ENCODE measurements around the gene SLC10A7.

SLC10A7 gene

GRCh38 chr4:146522098-146522868, 543 bp upstream of the SLC10A7 start:
- H3K27ac ChIP-seq (ENCODE audit: low read depth, low read length): peak overlapping the region; percentile 58
- no peaks in the 10 kb centered on the region for H3K9me3 ChIP-seq (ENCODE audit: control insufficient read depth in 1 of 2, low read length in 2 of 2)
- peaks cover 16 to 18% of the 10 kb centered on the region in 2 donors for H3K4me1 ChIP-seq (ENCODE audit: control insufficient read depth in 1 of 2, insufficient read depth in 2 of 2, low read length in 2 of 2)
- H3K9ac ChIP-seq (ENCODE audit: low read depth in 1 of 2, low read length in 2 of 2): peak overlapping the region; percentile 93 to 97
- no peaks in the 10 kb centered on the region for H3K36me3 ChIP-seq (ENCODE audit: control insufficient read depth in 1 of 2, insufficient read depth in 2 of 2, low read length in 2 of 2)
- peak overlapping the region; percentile 95 to 98 for H3K4me3 ChIP-seq (ENCODE audit: low read depth in 1 of 2, low read length in 2 of 2)
- H3K27me3 ChIP-seq (ENCODE audit: control insufficient read depth in 1 of 2, insufficient read depth in 2 of 2, low read length in 2 of 2): no peaks in the 10 kb centered on the region

GRCh38 chr4:146520896-146521540, 722 bp downstream of the SLC10A7 start:
- H3K4me1 ChIP-seq (ENCODE audit: control insufficient read depth in 1 of 2, insufficient read depth in 2 of 2, low read length in 2 of 2): peaks cover 16 to 18% of the 10 kb centered on the region in 2 donors
- H3K36me3 ChIP-seq (ENCODE audit: control insufficient read depth in 1 of 2, insufficient read depth in 2 of 2, low read length in 2 of 2): no peaks in the 10 kb centered on the region
- peak overlapping the region; percentile 58 for H3K27ac ChIP-seq (ENCODE audit: low read depth, low read length)
- peak overlapping the region; percentile 95 to 98 for H3K4me3 ChIP-seq (ENCODE audit: low read depth in 1 of 2, low read length in 2 of 2)
- H3K9me3 ChIP-seq (ENCODE audit: control insufficient read depth in 1 of 2, low read length in 2 of 2): no peaks in the 10 kb centered on the region
- no peaks in the 10 kb centered on the region for H3K27me3 ChIP-seq (ENCODE audit: control insufficient read depth in 1 of 2, insufficient read depth in 2 of 2, low read length in 2 of 2)
- H3K9ac ChIP-seq (ENCODE audit: low read depth in 1 of 2, low read length in 2 of 2): peak overlapping the region; percentile 93 to 97

- H3K36me3 ChIP-seq (ENCODE audit: control insufficient read depth in 1 of 2, insufficient read depth in 2 of 2, low read length in 2 of 2): peaks cover 0 to 3% of the 10 kb centered on the region in 2 donors
- H3K4me1 ChIP-seq (ENCODE audit: control insufficient read depth in 1 of 2, insufficient read depth in 2 of 2, low read length in 2 of 2): peaks cover under 1 to 1% of the 10 kb centered on the region in 2 donors
- H3K27ac ChIP-seq (ENCODE audit: low read depth, low read length): no peak overlapping the region
- no peak overlapping the region for H3K4me3 ChIP-seq (ENCODE audit: low read depth in 1 of 2, low read length in 2 of 2)
- no peak overlapping the region for H3K9ac ChIP-seq (ENCODE audit: low read depth in 1 of 2, low read length in 2 of 2)
- H3K9me3 ChIP-seq (ENCODE audit: control insufficient read depth in 1 of 2, low read length in 2 of 2): no peaks in the 10 kb centered on the region
- no peaks in the 10 kb centered on the region for H3K27me3 ChIP-seq (ENCODE audit: control insufficient read depth in 1 of 2, insufficient read depth in 2 of 2, low read length in 2 of 2)
Observed at GRCh38 chr4:146514651-146515357, 6.9 kb downstream of the SLC10A7 start.

GRCh38 chr4:146513548-146513947, 8.2 kb downstream of the SLC10A7 start:
- H3K4me3 ChIP-seq (ENCODE audit: low read depth in 1 of 2, low read length in 2 of 2): no peak overlapping the region
- no peaks in the 10 kb centered on the region for H3K9me3 ChIP-seq (ENCODE audit: control insufficient read depth in 1 of 2, low read length in 2 of 2)
- H3K4me1 ChIP-seq (ENCODE audit: control insufficient read depth in 1 of 2, insufficient read depth in 2 of 2, low read length in 2 of 2): no peaks in the 10 kb centered on the region
- H3K9ac ChIP-seq (ENCODE audit: low read depth in 1 of 2, low read length in 2 of 2): no peak overlapping the region
- H3K27me3 ChIP-seq (ENCODE audit: control insufficient read depth in 1 of 2, insufficient read depth in 2 of 2, low read length in 2 of 2): no peaks in the 10 kb centered on the region
- peaks cover 0 to 3% of the 10 kb centered on the region in 2 donors for H3K36me3 ChIP-seq (ENCODE audit: control insufficient read depth in 1 of 2, insufficient read depth in 2 of 2, low read length in 2 of 2)
- H3K27ac ChIP-seq (ENCODE audit: low read depth, low read length): no peak overlapping the region

- H3K4me3 ChIP-seq (ENCODE audit: low read depth in 1 of 2, low read length in 2 of 2): no peak overlapping the region
- peaks cover 0 to 3% of the 10 kb centered on the region in 2 donors for H3K36me3 ChIP-seq (ENCODE audit: control insufficient read depth in 1 of 2, insufficient read depth in 2 of 2, low read length in 2 of 2)
- H3K27me3 ChIP-seq (ENCODE audit: control insufficient read depth in 1 of 2, insufficient read depth in 2 of 2, low read length in 2 of 2): no peaks in the 10 kb centered on the region
- no peaks in the 10 kb centered on the region for H3K9me3 ChIP-seq (ENCODE audit: control insufficient read depth in 1 of 2, low read length in 2 of 2)
- H3K4me1 ChIP-seq (ENCODE audit: control insufficient read depth in 1 of 2, insufficient read depth in 2 of 2, low read length in 2 of 2): no peaks in the 10 kb centered on the region
- no peak overlapping the region for H3K27ac ChIP-seq (ENCODE audit: low read depth, low read length)
- H3K9ac ChIP-seq (ENCODE audit: low read depth in 1 of 2, low read length in 2 of 2): no peak overlapping the region
Observed at GRCh38 chr4:146511381-146511780, 10.4 kb downstream of the SLC10A7 start.

- Histone ChIP-seq H3K4me3 (ENCODE audit: low read depth in 1 of 2, low read length in 2 of 2) (no peak overlapping the region), H3K9me3 (ENCODE audit: control insufficient read depth in 1 of 2, low read length in 2 of 2) (no peaks in the 10 kb centered on the region), H3K36me3 (ENCODE audit: control insufficient read depth in 1 of 2, insufficient read depth in 2 of 2, low read length in 2 of 2) (peaks cover 0 to 3% of the 10 kb centered on the region in 2 donors), H3K27ac (ENCODE audit: low read depth, low read length) (no peak overlapping the region), H3K4me1 (ENCODE audit: control insufficient read depth in 1 of 2, insufficient read depth in 2 of 2, low read length in 2 of 2) (no peaks in the 10 kb centered on the region), H3K27me3 (ENCODE audit: control insufficient read depth in 1 of 2, insufficient read depth in 2 of 2, low read length in 2 of 2) (no peaks in the 10 kb centered on the region), H3K9ac (ENCODE audit: low read depth in 1 of 2, low read length in 2 of 2) (no peak overlapping the region)
Observed at GRCh38 chr4:146510942-146511341, 10.8 kb downstream of the SLC10A7 start.

- Histone ChIP-seq H3K27ac (ENCODE audit: low read depth, low read length) (no peak overlapping the region), H3K9me3 (ENCODE audit: control insufficient read depth in 1 of 2, low read length in 2 of 2) (no peaks in the 10 kb centered on the region), H3K36me3 (ENCODE audit: control insufficient read depth in 1 of 2, insufficient read depth in 2 of 2, low read length in 2 of 2) (peaks cover 0 to 3% of the 10 kb centered on the region in 2 donors), H3K4me3 (ENCODE audit: low read depth in 1 of 2, low read length in 2 of 2) (no peak overlapping the region), H3K9ac (ENCODE audit: low read depth in 1 of 2, low read length in 2 of 2) (no peak overlapping the region), H3K4me1 (ENCODE audit: control insufficient read depth in 1 of 2, insufficient read depth in 2 of 2, low read length in 2 of 2) (no peaks in the 10 kb centered on the region), H3K27me3 (ENCODE audit: control insufficient read depth in 1 of 2, insufficient read depth in 2 of 2, low read length in 2 of 2) (no peaks in the 10 kb centered on the region)
Observed at GRCh38 chr4:146508229-146508939, 13.4 kb downstream of the SLC10A7 start.

- Histone ChIP-seq H3K9me3 (ENCODE audit: control insufficient read depth in 1 of 2, low read length in 2 of 2) (no peaks in the 10 kb centered on the region), H3K9ac (ENCODE audit: low read depth in 1 of 2, low read length in 2 of 2) (no peak overlapping the region), H3K4me1 (ENCODE audit: control insufficient read depth in 1 of 2, insufficient read depth in 2 of 2, low read length in 2 of 2) (no peaks in the 10 kb centered on the region), H3K27ac (ENCODE audit: low read depth, low read length) (no peak overlapping the region), H3K27me3 (ENCODE audit: control insufficient read depth in 1 of 2, insufficient read depth in 2 of 2, low read length in 2 of 2) (no peaks in the 10 kb centered on the region), H3K4me3 (ENCODE audit: low read depth in 1 of 2, low read length in 2 of 2) (no peak overlapping the region), H3K36me3 (ENCODE audit: control insufficient read depth in 1 of 2, insufficient read depth in 2 of 2, low read length in 2 of 2) (peaks cover 0 to 4% of the 10 kb centered on the region in 2 donors)
Observed at GRCh38 chr4:146507632-146508031, 14.1 kb downstream of the SLC10A7 start.

- no peak overlapping the region for H3K9ac ChIP-seq (ENCODE audit: low read depth in 1 of 2, low read length in 2 of 2)
- peaks cover 4 to 7% of the 10 kb centered on the region in 2 donors for H3K36me3 ChIP-seq (ENCODE audit: control insufficient read depth in 1 of 2, insufficient read depth in 2 of 2, low read length in 2 of 2)
- H3K4me3 ChIP-seq (ENCODE audit: low read depth in 1 of 2, low read length in 2 of 2): no peak overlapping the region
- no peaks in the 10 kb centered on the region for H3K27me3 ChIP-seq (ENCODE audit: control insufficient read depth in 1 of 2, insufficient read depth in 2 of 2, low read length in 2 of 2)
- H3K9me3 ChIP-seq (ENCODE audit: control insufficient read depth in 1 of 2, low read length in 2 of 2): no peaks in the 10 kb centered on the region
- no peak overlapping the region for H3K27ac ChIP-seq (ENCODE audit: low read depth, low read length)
- no peaks in the 10 kb centered on the region for H3K4me1 ChIP-seq (ENCODE audit: control insufficient read depth in 1 of 2, insufficient read depth in 2 of 2, low read length in 2 of 2)
Observed at GRCh38 chr4:146506272-146506671, 15.5 kb downstream of the SLC10A7 start.

Data from duodenal mucosa (tissue), 2 donors.